ENCODE data around the gene PTPRG.

GRCh38 chr3:61624300-61624699, 62.9 kb downstream of the PTPRG start:
- no peak for TF ChIP-seq CTCF (IDR thresholded peaks at IDR 0.05)
- no peak for TF ChIP-seq POLR2A (IDR thresholded peaks at IDR 0.05)

All from body of pancreas (tissue), 4 donors.